Muscle layer of duodenum (tissue), 2 donors: ENCODE results near the gene B4GALT6.

ENCODE experiments used
- H3K27ac ChIP-seq: one replicate; pipeline ENCODE4 v1.7.0; 2013; ENCODE audit warnings: mild to moderate bottlenecking, low read length
- H3K27me3 ChIP-seq: one replicate; pipeline ENCODE4 v1.7.0; 2013; ENCODE audit warnings: low read depth, mild to moderate bottlenecking, control low read depth, low read length
- H3K36me3 ChIP-seq, 2 donors: one replicate each; pipeline ENCODE4 v1.7.0; 2013; ENCODE audit warnings: low read length in 2 of 2, control low read depth in 1 of 2, mild to moderate bottlenecking in 1 of 2; ENCODE audit not compliant: insufficient read depth in 2 of 2, control insufficient read depth in 1 of 2
- H3K4me1 ChIP-seq, 2 donors: one replicate each; pipeline ENCODE4 v1.7.0; 2013; ENCODE audit warnings: low read length in 2 of 2, mild to moderate bottlenecking in 2 of 2, control low read depth in 1 of 2, moderate library complexity in 1 of 2; ENCODE audit not compliant: insufficient read depth in 2 of 2, control insufficient read depth in 1 of 2
- H3K4me3 ChIP-seq, 2 donors: one replicate each; pipeline ENCODE4 v1.7.0; 2013; ENCODE audit warnings: low read length in 2 of 2, low read depth in 1 of 2, mild to moderate bottlenecking in 1 of 2
- H3K9me3 ChIP-seq, 2 donors: one replicate each; pipeline ENCODE4 v1.7.0; 2013; ENCODE audit warnings: low read length in 2 of 2, control low read depth in 1 of 2, mild to moderate bottlenecking in 1 of 2; ENCODE audit not compliant: control insufficient read depth in 1 of 2
- donor health status: healthy.

The B4GALT6 gene

DNA sequence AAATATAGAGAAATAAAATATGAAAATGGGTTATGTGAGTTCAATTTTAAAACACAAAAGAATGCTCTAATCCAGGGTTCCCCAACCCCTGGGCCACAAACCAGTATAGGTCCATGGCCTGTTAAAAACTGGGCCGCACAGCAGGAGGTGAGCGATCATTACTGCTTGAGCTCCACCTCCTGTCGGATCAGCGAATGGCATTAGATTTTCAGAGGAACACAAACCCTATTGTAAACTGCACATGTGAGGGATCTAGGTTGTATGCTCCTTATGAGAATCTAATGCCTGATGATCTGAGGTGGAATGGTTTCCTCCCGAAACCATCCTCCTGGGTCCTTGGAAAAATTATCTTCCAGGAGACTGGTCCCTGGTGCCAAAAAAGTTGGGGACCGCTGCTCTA, 58.0 kb downstream of the B4GALT6 start:
- no peaks in the 10 kb centered on the region for H3K4me1 ChIP-seq
- H3K36me3 ChIP-seq = peaks cover 0 to 8% of the 10 kb centered on the region in 2 donors
- H3K4me3 ChIP-seq = no peak overlapping the region
- no peaks in the 10 kb centered on the region for H3K27me3 ChIP-seq
- no peaks in the 10 kb centered on the region for H3K9me3 ChIP-seq
- no peak overlapping the region for H3K27ac ChIP-seq

DNA sequence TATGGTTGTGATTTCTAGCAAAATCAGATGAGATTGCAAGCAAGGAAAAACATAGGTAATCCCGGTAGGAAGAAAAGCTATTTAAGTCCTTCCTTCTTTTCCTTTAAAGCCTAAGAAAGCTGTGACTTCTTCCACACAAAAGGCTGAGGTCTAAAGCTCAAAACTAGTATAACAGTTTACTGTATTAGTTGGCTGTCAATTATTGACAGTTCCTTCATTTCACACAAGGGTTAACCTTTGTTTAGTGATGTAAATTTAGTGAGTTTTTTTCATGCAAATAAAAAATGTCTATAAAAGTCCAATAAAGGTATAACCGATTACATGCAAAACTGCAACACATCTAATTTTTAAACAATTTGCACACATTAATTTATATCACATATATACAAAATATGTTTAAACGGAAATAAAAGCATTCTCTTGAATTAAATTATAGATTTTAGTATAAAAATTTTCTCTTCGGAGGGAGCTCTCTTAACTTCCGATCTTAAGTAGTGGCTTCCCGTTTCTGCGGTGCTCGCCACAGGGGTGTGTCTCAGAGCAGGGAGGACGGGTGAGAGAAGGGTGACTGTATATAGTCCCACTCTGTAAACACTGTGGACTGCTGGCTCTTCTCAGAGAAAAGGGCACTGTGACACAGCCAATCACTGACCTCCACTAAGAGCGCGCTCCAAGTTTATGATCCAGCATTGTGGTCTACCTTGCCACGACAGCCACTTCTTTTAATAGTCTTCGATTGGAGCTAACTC, 59.3 kb downstream of the B4GALT6 start:
- Histone ChIP-seq H3K36me3 (no peaks in the 10 kb centered on the region), H3K9me3 (no peaks in the 10 kb centered on the region), H3K27me3 (no peaks in the 10 kb centered on the region), H3K4me1 (no peaks in the 10 kb centered on the region), H3K4me3 (no peak overlapping the region), H3K27ac (no peak overlapping the region)

DNA sequence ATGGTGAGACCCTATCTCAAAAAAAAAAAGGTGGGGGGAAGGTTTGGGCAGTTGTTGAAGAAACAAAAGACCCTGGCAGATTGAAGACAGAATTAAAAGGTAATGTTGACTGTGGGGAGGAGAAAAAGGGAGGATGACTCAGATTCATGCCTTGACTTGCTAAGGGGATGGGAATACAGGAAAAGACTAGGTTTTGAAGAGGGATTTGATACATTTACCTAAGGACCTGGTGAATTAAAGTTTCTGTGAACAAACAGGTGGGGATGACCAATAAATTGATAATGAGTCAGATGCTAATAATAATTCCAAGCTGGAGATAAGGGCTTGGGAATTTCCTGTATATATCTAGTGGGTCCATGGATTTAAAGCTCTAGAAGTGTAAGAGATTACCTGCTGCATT, 65.1 kb downstream of the B4GALT6 start:
- H3K4me3 ChIP-seq = no peak overlapping the region
- H3K27ac ChIP-seq = no peak overlapping the region
- H3K36me3 ChIP-seq = no peaks in the 10 kb centered on the region
- H3K4me1 ChIP-seq = no peaks in the 10 kb centered on the region
- H3K9me3 ChIP-seq = no peaks in the 10 kb centered on the region
- no peaks in the 10 kb centered on the region for H3K27me3 ChIP-seq

DNA sequence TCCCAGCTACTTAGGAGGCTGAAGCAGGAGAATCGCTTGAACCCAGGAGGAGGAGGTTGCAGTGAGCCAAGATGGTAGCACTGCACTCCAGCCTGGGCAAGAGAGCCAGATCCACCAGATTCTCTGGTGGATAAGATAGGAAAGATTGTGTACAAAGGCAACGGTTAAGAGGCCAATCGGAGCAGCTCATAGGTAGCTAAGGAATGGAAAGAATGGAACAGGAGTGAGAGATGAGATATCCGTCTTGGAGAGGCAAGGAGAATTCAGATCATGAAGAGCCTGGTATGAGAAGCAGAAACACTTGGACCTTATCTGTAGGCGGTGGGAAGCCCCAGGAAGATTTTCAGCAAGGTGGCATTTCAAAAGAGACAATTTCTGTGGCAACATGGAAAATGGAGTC, 65.6 kb downstream of the B4GALT6 start:
- no peak overlapping the region for H3K4me3 ChIP-seq
- no peak overlapping the region for H3K27ac ChIP-seq
- no peaks in the 10 kb centered on the region for H3K36me3 ChIP-seq
- H3K4me1 ChIP-seq = no peaks in the 10 kb centered on the region
- H3K27me3 ChIP-seq = no peaks in the 10 kb centered on the region
- no peaks in the 10 kb centered on the region for H3K9me3 ChIP-seq

GRCh38 chr18:31617031-31617717, 67.2 kb downstream of the B4GALT6 start:
- H3K4me1 ChIP-seq = no peaks in the 10 kb centered on the region
- no peaks in the 10 kb centered on the region for H3K9me3 ChIP-seq
- H3K27ac ChIP-seq = no peak overlapping the region
- H3K27me3 ChIP-seq = no peaks in the 10 kb centered on the region
- H3K4me3 ChIP-seq = no peak overlapping the region
- no peaks in the 10 kb centered on the region for H3K36me3 ChIP-seq

GRCh38 chr18:31616586-31616985, 67.8 kb downstream of the B4GALT6 start:
- Histone ChIP-seq H3K36me3 (no peaks in the 10 kb centered on the region), H3K27ac (no peak overlapping the region), H3K4me3 (no peak overlapping the region), H3K9me3 (no peaks in the 10 kb centered on the region), H3K27me3 (no peaks in the 10 kb centered on the region), H3K4me1 (no peaks in the 10 kb centered on the region)

DNA sequence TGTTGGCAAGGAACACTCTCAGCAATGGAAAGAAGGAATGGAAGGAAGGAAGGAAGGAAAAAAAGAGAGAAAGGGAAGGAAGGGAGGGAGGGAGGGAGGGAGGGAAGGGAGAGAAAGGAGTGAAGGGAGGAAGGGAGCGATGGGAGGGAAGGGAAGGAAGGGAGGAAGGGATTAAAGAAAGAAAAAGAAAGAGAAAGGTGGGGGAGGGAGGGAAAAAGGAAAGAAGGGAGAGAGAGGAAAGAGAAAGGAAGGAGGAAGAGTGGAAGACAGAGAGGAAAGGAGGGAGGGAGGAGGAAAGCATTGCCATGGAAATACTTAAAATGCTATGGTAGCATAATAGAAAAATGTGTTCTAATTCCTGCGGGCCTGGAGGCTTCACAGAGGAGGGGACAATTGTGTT, 70.3 kb downstream of the B4GALT6 start:
- Histone ChIP-seq H3K9me3 (no peaks in the 10 kb centered on the region), H3K4me3 (no peak overlapping the region), H3K27me3 (no peaks in the 10 kb centered on the region), H3K4me1 (no peaks in the 10 kb centered on the region), H3K27ac (no peak overlapping the region), H3K36me3 (no peaks in the 10 kb centered on the region)

DNA sequence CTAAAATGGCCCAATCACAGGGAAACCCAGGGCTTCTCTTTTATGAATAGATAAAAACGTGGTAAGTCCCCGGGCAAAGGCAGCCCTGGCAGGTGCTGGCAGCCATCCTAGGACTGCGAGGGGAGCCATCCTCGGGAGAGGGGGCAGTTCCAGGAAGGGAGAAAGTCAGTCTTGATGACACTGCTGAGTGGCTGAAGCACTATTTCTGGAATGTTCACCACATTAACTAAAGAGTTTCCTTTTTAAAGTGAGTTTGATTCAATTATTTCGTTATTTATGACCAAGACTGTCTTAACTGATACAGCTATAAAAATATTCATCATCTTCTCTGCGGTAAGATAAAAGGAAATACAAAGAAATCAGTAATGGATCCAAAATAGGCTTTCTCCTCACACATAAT, 72.3 kb downstream of the B4GALT6 start:
- Histone ChIP-seq H3K4me3 (no peak overlapping the region), H3K9me3 (no peaks in the 10 kb centered on the region), H3K27ac (no peak overlapping the region), H3K36me3 (no peaks in the 10 kb centered on the region), H3K4me1 (no peaks in the 10 kb centered on the region), H3K27me3 (no peaks in the 10 kb centered on the region)

DNA sequence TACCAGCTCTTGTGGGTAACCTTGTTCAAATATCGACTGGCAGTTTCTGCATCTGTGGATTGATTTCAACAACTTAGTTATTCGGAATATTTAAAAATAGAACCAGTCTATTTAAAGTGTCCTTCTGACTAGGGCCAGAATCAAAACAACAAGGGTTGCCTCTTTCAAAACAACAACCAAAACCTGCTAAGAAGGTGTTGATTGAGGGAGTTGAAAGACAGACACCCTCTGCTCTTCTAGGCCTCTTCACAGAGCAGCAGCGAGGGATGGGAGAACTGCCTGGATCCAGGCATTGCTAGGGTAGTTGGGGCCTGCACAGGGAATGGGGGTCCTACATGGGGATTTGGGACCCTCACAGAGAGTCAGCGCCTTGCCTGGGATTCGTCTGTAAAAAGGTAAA, 72.9 kb downstream of the B4GALT6 start:
- Histone ChIP-seq H3K27me3 (no peaks in the 10 kb centered on the region), H3K27ac (no peak overlapping the region), H3K4me3 (no peak overlapping the region), H3K9me3 (no peaks in the 10 kb centered on the region), H3K36me3 (no peaks in the 10 kb centered on the region), H3K4me1 (no peaks in the 10 kb centered on the region)

GRCh38 chr18:31610286-31611205, 73.8 kb downstream of the B4GALT6 start:
- Histone ChIP-seq H3K4me1 (no peaks in the 10 kb centered on the region), H3K36me3 (no peaks in the 10 kb centered on the region), H3K9me3 (no peaks in the 10 kb centered on the region), H3K27ac (no peak overlapping the region), H3K27me3 (no peaks in the 10 kb centered on the region), H3K4me3 (no peak overlapping the region)

DNA sequence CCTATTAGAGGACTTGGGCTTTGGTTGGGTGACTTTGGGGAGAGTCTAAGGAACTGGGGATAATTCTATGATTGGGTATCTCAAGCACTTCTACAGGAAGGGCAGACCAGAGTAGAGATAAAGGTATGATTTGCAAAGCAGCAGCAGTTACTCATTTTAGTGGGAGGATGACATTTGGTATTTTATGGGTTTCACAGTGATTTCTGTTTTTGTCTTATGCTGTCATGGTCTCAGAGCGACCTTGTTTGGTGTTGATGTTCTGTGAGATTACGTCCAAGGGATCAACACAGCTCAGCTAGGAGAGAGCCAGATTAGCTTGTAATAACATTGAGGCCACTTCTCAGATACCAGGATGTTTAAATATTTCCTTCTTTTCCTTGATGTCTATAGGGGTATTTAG, 74.5 kb downstream of the B4GALT6 start:
- H3K4me1 ChIP-seq = no peaks in the 10 kb centered on the region
- no peaks in the 10 kb centered on the region for H3K36me3 ChIP-seq
- H3K9me3 ChIP-seq = no peaks in the 10 kb centered on the region
- H3K27me3 ChIP-seq = no peaks in the 10 kb centered on the region
- no peak overlapping the region for H3K4me3 ChIP-seq
- H3K27ac ChIP-seq = no peak overlapping the region
